ENCODE data around the gene WDR3. TPM values are rescaled to one million over a fixed set of nuclear protein-coding genes. Genes with fewer than 3 reads are reported as not detected.

WDR3 gene
- total RNA-seq, 2 donors from 2014 or later, result 29.9 to 32.9 TPM

GRCh38 chr1:117895482-117896114 is 33.9 kb upstream of the WDR3 start:
- Histone ChIP-seq H3K27me3 (ENCODE audit: control insufficient read depth, insufficient read depth, low read length, poor library complexity, severe bottlenecking) (no peaks in the 10 kb centered on the region), H3K27ac (ENCODE audit: low read depth, low read length) (no peak overlapping the region), H3K4me1 (ENCODE audit: control insufficient read depth, insufficient read depth, low read length) (no peaks in the 10 kb centered on the region), H3K36me3 (ENCODE audit: control insufficient read depth, insufficient read depth, low read length) (peaks cover 38% of the 10 kb centered on the region), H3K9me3 (ENCODE audit: control insufficient read depth, low read length) (no peaks in the 10 kb centered on the region), H3K9ac (ENCODE audit: extremely low read depth, low read length, poor library complexity, severe bottlenecking) (no peak overlapping the region), H3K4me3 (ENCODE audit: low read length) (no peak overlapping the region)
- Mint-ChIP-seq H3K4me3 (no peak overlapping the region), H3K4me1 (no peaks in the 10 kb centered on the region), H3K27me3 (ENCODE audit: insufficient read depth) (no peaks in the 10 kb centered on the region), H3K27ac (no peak overlapping the region), H3K36me3 (ENCODE audit: low read depth) (peaks cover 3% of the 10 kb centered on the region), H3K9me3 (no peaks in the 10 kb centered on the region)
- 44 to 49% methylated on average over 2 to 4 of the region's 4 CpGs for WGBS, 2 experiments (ENCODE audit: insufficient coverage in 1 of 2, insufficient read length in 1 of 2)
- peak; percentile 87 for TF ChIP-seq CTCF (conservative IDR thresholded peaks at IDR 0.05)
- DNase-seq, result peak; percentile 78

DNA sequence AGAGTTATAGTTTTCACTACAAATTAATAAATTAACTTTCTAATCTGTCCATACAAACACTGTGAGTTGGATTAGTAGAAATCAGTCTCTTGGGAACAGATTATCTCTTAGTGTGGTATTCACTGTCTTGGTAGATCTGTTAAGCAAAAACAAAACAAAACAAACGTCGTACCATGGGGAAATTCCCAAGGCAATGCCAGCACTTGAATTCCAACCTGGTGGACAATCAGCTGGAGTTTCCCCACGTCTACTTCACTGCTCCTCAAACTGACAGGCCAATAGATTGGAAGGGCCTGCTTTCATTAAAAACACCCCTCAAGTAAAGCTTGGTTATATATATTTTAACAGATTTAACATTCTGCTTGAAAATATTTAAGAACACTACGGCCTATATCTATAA is 32.0 kb upstream of the WDR3 start:
- no peak for TF ChIP-seq CTCF (conservative IDR thresholded peaks at IDR 0.05)

GRCh38 chr1:117899801-117900200 is 29.7 kb upstream of the WDR3 start:
- TF ChIP-seq CTCF (conservative IDR thresholded peaks at IDR 0.05), result no peak
- Histone ChIP-seq H3K4me3 (ENCODE audit: low read length) (no peak overlapping the region), H3K36me3 (ENCODE audit: control insufficient read depth, insufficient read depth, low read length) (peaks cover 63% of the 10 kb centered on the region), H3K27ac (ENCODE audit: low read depth, low read length) (no peak overlapping the region), H3K9ac (ENCODE audit: extremely low read depth, low read length, poor library complexity, severe bottlenecking) (no peak overlapping the region), H3K27me3 (ENCODE audit: control insufficient read depth, insufficient read depth, low read length, poor library complexity, severe bottlenecking) (no peaks in the 10 kb centered on the region), H3K9me3 (ENCODE audit: control insufficient read depth, low read length) (no peaks in the 10 kb centered on the region), H3K4me1 (ENCODE audit: control insufficient read depth, insufficient read depth, low read length) (no peaks in the 10 kb centered on the region)
- H3K9me3 Mint-ChIP-seq, result no peaks in the 10 kb centered on the region
- H3K27me3 Mint-ChIP-seq (ENCODE audit: insufficient read depth), result no peaks in the 10 kb centered on the region
- no peak for DNase-seq
- 89 to 100% methylated on average over 1 of the region's 1 CpG for WGBS, 2 experiments (ENCODE audit: insufficient coverage in 1 of 2, insufficient read length in 1 of 2)
- no peak overlapping the region for H3K4me3 Mint-ChIP-seq
- no peaks in the 10 kb centered on the region for H3K4me1 Mint-ChIP-seq
- H3K36me3 Mint-ChIP-seq (ENCODE audit: low read depth), result peaks cover 33% of the 10 kb centered on the region
- H3K27ac Mint-ChIP-seq, result no peak overlapping the region

More for the DNA sequence above, 32.0 kb upstream of the WDR3 start:
- Histone ChIP-seq H3K27ac (ENCODE audit: low read depth, low read length) (no peak overlapping the region), H3K36me3 (ENCODE audit: control insufficient read depth, insufficient read depth, low read length) (peaks cover 43% of the 10 kb centered on the region), H3K4me3 (ENCODE audit: low read length) (no peak overlapping the region), H3K9me3 (ENCODE audit: control insufficient read depth, low read length) (no peaks in the 10 kb centered on the region), H3K4me1 (ENCODE audit: control insufficient read depth, insufficient read depth, low read length) (no peaks in the 10 kb centered on the region), H3K9ac (ENCODE audit: extremely low read depth, low read length, poor library complexity, severe bottlenecking) (no peak overlapping the region), H3K27me3 (ENCODE audit: control insufficient read depth, insufficient read depth, low read length, poor library complexity, severe bottlenecking) (no peaks in the 10 kb centered on the region)
- Mint-ChIP-seq H3K4me1 (no peaks in the 10 kb centered on the region), H3K9me3 (no peaks in the 10 kb centered on the region), H3K27me3 (ENCODE audit: insufficient read depth) (no peaks in the 10 kb centered on the region), H3K27ac (no peak overlapping the region), H3K4me3 (no peak overlapping the region), H3K36me3 (ENCODE audit: low read depth) (peaks cover 19% of the 10 kb centered on the region)
- 89 to 100% methylated on average over 2 to 4 of the region's 4 CpGs for WGBS, 2 experiments (ENCODE audit: insufficient coverage in 1 of 2, insufficient read length in 1 of 2)
- no peak for DNase-seq
